GM12875 (cell line): ENCODE measurements around the gene CENPP.

ENCODE experiments used
- H3K4me3 ChIP-seq: one replicate; pipeline ENCODE4 v1.5.1; 2011; ENCODE audit warnings: low read depth, low read length, control low read depth
- CTCF ChIP-seq: IDR thresholded peaks from 2 replicates; pipeline ENCODE4 v1.5.1; 2011; ENCODE audit warnings: low read depth, mild to moderate bottlenecking, control low read depth, inconsistent platforms, low read length, moderate library complexity, borderline replicate concordance; ENCODE audit not compliant: insufficient read depth

Gene CENPP

GRCh38 chr9:92657296-92658094, 331.7 kb downstream of the CENPP start:
- no peak overlapping the region for H3K4me3 ChIP-seq
- no peak for TF ChIP-seq CTCF

- TF ChIP-seq CTCF = no peak
- H3K4me3 ChIP-seq = no peak overlapping the region
Observed at GRCh38 chr9:92658176-92658575, 332.4 kb downstream of the CENPP start.

- H3K4me3 ChIP-seq = no peak overlapping the region
- TF ChIP-seq CTCF = no peak
Observed at GRCh38 chr9:92658611-92659010, 332.9 kb downstream of the CENPP start.

- no peak for TF ChIP-seq CTCF
Observed at GRCh38 chr9:92659601-92660000, 333.8 kb downstream of the CENPP start.

GRCh38 chr9:92660266-92660665, 334.5 kb downstream of the CENPP start:
- TF ChIP-seq CTCF = no peak
- no peak overlapping the region for H3K4me3 ChIP-seq

More at GRCh38 chr9:92659601-92660000, 333.8 kb downstream of the CENPP start:
- no peak overlapping the region for H3K4me3 ChIP-seq

- no peak for TF ChIP-seq CTCF
- no peak overlapping the region for H3K4me3 ChIP-seq
Observed at GRCh38 chr9:92661127-92661526, 335.4 kb downstream of the CENPP start.

- TF ChIP-seq CTCF = no peak
- H3K4me3 ChIP-seq = no peak overlapping the region
Observed at GRCh38 chr9:92661743-92662142, 336.0 kb downstream of the CENPP start.
